ENCODE results near the gene DIAPH2. TPM values are rescaled to one million over a fixed set of nuclear protein-coding genes. Genes with fewer than 3 reads are reported as not detected.

Gene DIAPH2
- total RNA-seq, 4 donors from 2014 or later, result 11.1 to 26.5 (median 18.7) TPM

DNA sequence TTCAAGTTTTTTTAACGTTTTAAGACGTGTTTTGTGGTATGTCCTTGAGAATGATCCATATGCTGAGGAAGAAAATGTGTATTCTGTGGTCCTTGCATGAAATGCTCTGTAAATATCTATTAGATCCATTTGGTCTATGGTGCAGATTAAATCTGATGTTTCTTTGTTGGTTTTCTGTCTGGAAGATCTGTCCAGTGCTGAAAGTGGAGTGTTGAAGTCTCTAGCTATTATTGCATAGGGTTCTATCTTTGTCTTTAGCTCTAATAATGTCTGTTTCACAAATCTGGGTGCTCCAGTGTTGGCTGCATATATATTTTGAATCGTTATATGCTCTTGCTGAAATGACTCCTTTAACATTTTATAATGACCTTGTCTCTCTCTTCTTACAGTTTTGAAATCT, 321.5 kb downstream of the DIAPH2 start:
- Histone ChIP-seq H3K36me3 (no peaks in the 10 kb centered on the region), H3K27ac (no peak overlapping the region), H3K9me3 (no peaks in the 10 kb centered on the region), H3K4me1 (no peaks in the 10 kb centered on the region), H3K27me3 (no peaks in the 10 kb centered on the region), H3K4me3 (replicated peaks in 1 of 3) (no peak overlapping the region)
- no peak for DNase-seq
- intact Hi-C loops (cut with DNase I), result no loop called here
- TF ChIP-seq POLR2A (IDR thresholded peaks at IDR 0.05), result no peak
- TF ChIP-seq, protein P1, sequence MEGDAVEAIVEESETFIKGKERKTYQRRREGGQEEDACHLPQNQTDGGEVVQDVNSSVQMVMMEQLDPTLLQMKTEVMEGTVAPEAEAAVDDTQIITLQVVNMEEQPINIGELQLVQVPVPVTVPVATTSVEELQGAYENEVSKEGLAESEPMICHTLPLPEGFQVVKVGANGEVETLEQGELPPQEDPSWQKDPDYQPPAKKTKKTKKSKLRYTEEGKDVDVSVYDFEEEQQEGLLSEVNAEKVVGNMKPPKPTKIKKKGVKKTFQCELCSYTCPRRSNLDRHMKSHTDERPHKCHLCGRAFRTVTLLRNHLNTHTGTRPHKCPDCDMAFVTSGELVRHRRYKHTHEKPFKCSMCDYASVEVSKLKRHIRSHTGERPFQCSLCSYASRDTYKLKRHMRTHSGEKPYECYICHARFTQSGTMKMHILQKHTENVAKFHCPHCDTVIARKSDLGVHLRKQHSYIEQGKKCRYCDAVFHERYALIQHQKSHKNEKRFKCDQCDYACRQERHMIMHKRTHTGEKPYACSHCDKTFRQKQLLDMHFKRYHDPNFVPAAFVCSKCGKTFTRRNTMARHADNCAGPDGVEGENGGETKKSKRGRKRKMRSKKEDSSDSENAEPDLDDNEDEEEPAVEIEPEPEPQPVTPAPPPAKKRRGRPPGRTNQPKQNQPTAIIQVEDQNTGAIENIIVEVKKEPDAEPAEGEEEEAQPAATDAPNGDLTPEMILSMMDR (IDR thresholded peaks at IDR 0.05), result no peak
- 91 to 96% methylated on average over 3 of the region's 3 CpGs for WGBS, 2 donors

DNA sequence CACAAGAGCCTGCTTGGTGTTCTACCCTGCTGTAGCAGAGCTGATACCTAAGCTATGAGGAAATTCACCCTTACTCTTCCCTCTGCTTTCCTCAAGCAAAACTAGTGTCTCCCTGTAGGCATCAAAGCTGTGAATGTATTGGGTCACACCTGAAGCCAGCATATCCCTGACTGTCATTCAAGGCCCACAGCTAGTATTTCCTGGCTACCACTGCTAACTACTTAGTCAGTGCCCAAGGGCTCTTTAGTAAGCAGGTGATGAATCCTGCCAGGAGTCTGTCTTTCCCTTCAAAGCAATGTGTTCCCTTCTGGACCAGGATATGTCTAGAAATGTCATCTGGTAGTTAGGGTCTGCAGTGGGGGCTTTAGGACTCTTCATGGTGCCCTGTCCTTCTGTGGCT, 324.7 kb downstream of the DIAPH2 start:
- DNase-seq, result no peak
- Histone ChIP-seq H3K27ac (no peak overlapping the region), H3K4me1 (no peaks in the 10 kb centered on the region), H3K36me3 (no peaks in the 10 kb centered on the region), H3K9me3 (no peaks in the 10 kb centered on the region), H3K4me3 (replicated peaks in 1 of 3) (no peak overlapping the region), H3K27me3 (no peaks in the 10 kb centered on the region)
- intact Hi-C loops (cut with DNase I), result no loop called here
- TF ChIP-seq, protein P1 (IDR thresholded peaks at IDR 0.05), result no peak
- no peak for TF ChIP-seq POLR2A (IDR thresholded peaks at IDR 0.05)

DNA sequence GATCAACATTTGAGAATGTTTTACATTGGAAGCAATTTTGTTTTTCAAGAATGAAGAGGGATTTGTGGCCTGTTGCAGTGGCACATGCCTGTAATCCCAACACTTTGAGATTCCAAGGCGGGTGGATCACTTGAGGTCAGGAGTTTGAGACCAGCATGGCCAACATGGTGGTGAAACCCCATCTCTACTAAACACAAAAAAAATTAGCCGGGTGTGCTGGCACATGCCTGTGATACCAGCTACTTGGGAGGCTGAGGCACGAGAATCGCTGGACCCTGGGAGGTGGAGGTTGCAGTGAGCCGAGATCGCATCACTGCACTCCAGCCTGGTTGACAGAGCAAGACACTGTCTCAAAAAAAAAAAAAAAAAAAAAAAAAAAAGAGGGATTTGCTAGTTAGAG, 326.9 kb downstream of the DIAPH2 start:
- no peak for TF ChIP-seq POLR2A (IDR thresholded peaks at IDR 0.05)
- TF ChIP-seq, protein P1 (IDR thresholded peaks at IDR 0.05), result no peak
- no peak overlapping the region for H3K27ac ChIP-seq
- DNase-seq, result no peak
- 98 to 99% methylated on average over 6 of the region's 6 CpGs for WGBS, 2 donors
- no peaks in the 10 kb centered on the region for H3K36me3 ChIP-seq
- intact Hi-C loops (cut with DNase I), result no loop called here
- H3K4me3 ChIP-seq (replicated peaks in 1 of 3), result no peak overlapping the region
- no peaks in the 10 kb centered on the region for H3K27me3 ChIP-seq
- H3K4me1 ChIP-seq, result no peaks in the 10 kb centered on the region
- no peaks in the 10 kb centered on the region for H3K9me3 ChIP-seq

DNA sequence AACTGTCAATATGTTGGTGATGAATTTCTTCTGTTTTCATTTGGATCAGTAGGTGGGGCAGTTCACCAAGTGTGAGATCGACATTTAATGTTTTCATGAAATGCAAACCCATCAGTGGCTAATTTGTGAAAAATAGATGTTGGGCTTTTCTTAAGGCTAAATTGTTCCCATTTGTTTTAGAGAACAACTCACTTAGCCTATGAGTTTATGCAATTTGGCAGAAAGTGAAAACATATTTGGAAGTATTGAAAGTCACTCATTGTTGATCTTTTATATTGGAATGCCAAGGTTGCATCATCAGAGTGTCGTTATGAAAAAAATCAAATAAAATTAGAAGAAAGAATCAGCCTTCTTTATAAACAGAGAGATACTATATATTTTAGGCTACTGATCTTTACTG, 331.5 kb downstream of the DIAPH2 start:
- TF ChIP-seq POLR2A (IDR thresholded peaks at IDR 0.05), result no peak
- TF ChIP-seq, protein P1 (IDR thresholded peaks at IDR 0.05), result no peak
- DNase-seq, result no peak
- no peaks in the 10 kb centered on the region for H3K27me3 ChIP-seq
- no peak overlapping the region for H3K27ac ChIP-seq
- intact Hi-C loops (cut with DNase I), result no loop called here
- H3K9me3 ChIP-seq, result no peaks in the 10 kb centered on the region
- WGBS, 2 donors, result 78 to 85% methylated on average over 2 of the region's 2 CpGs
- H3K4me3 ChIP-seq (replicated peaks in 1 of 3), result no peak overlapping the region
- no peaks in the 10 kb centered on the region for H3K36me3 ChIP-seq
- H3K4me1 ChIP-seq, result no peaks in the 10 kb centered on the region

DNA sequence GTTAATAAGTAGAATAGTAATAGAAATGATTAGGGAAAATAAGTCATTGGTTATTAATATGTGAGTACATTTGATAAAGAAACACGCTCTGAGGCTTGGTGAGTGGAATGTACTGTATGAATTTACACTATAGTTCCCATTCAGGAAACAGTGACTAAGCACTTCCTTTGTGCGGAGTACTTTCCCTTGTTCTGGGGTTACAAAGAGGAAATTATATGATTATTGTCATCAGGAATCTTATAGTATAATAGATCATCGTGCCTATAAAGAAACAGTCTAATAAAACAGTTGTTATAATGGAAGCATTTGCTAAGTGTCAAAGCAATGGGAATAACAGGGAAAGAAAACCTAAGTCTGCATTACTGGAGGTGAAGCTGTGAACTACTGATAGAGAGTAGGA, 337.0 kb downstream of the DIAPH2 start:
- no peak overlapping the region for H3K27ac ChIP-seq
- no peak overlapping the region for H3K4me3 ChIP-seq (replicated peaks in 1 of 3)
- no peak for TF ChIP-seq POLR2A (IDR thresholded peaks at IDR 0.05)
- TF ChIP-seq, protein P1 (IDR thresholded peaks at IDR 0.05), result no peak
- H3K9me3 ChIP-seq, result no peaks in the 10 kb centered on the region
- intact Hi-C loops (cut with DNase I), result no loop called here
- no peak for DNase-seq
- H3K27me3 ChIP-seq, result no peaks in the 10 kb centered on the region
- H3K4me1 ChIP-seq, result no peaks in the 10 kb centered on the region
- H3K36me3 ChIP-seq, result no peaks in the 10 kb centered on the region
- 77 to 80% methylated on average over 3 of the region's 3 CpGs for WGBS, 2 donors
